NT2/D1 (cell line): ENCODE data around the gene FOCAD.

Experiments used
- DNase-seq: peaks from one replicate; pipeline ENCODE4 v3.0.0-alpha.2; 2011; ENCODE audit warnings: low read depth, low spot score
- H3K27me3 ChIP-seq: 2 replicates; pipeline ENCODE4 v1.6.0; 2011; ENCODE audit warnings: mild to moderate bottlenecking; ENCODE audit not compliant: insufficient read length, insufficient read depth
- H3K36me3 ChIP-seq: 2 replicates; pipeline ENCODE4 v1.6.1; 2011; ENCODE audit warnings: mild to moderate bottlenecking, low read length, mixed read lengths; ENCODE audit not compliant: insufficient read depth, insufficient read length
- H3K4me1 ChIP-seq: 2 replicates; pipeline ENCODE4 v1.5.1; 2011; ENCODE audit not compliant: insufficient read depth, insufficient read length
- H3K4me3 ChIP-seq: 2 replicates; pipeline ENCODE4 v1.5.1; 2011; ENCODE audit warnings: low read depth; ENCODE audit not compliant: insufficient read length
- H3K9ac ChIP-seq: 2 replicates; pipeline ENCODE4 v1.6.0; 2011; ENCODE audit warnings: low read depth; ENCODE audit not compliant: insufficient read length
- H3K9me3 ChIP-seq: 2 replicates; pipeline ENCODE4 v1.5.1; 2011; ENCODE audit warnings: mild to moderate bottlenecking, low read length; ENCODE audit not compliant: insufficient read depth
- SUZ12 ChIP-seq: IDR thresholded peaks from 2 replicates; pipeline ENCODE4 v1.6.1; 2011; ENCODE audit not compliant: insufficient read length, insufficient read depth; ENCODE audit errors: extremely low read depth
- YY1 ChIP-seq: IDR thresholded peaks from 2 replicates; pipeline ENCODE4 v1.6.1; 2011; ENCODE audit not compliant: insufficient read length, insufficient read depth
- ZNF274 ChIP-seq: IDR thresholded peaks from 2 replicates; pipeline ENCODE4 v1.6.1; 2011; ENCODE audit warnings: mild to moderate bottlenecking, low read depth, low read length

FOCAD gene

DNA sequence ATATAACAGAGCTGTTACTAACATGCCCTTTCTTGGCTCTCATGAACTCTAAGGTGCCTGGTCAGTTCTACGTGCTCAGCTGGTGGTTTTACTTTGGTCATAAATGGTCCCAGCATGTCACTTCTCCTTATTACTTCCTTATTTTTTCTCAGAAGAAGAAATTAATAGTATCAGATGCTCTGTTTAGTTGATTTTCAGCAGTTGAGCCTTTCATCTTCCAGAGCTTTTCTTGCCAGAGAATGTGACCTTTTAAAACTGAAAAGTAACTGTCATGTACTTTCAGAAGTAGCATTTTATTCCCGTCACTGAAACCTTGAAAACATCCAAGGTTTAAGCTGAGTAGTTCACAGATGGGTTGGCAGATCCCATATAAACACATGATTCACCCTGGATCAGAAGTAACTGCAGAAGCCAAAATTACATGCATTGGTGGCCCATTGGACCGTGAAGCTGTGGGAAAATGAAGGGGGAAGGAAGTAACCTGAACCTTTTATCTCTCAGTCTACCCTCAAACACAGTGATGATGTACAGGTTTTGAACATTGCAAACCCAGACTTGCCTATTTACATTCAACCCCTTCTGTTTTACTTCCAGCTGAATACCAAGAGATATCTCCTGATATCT lies 296.9 kb downstream of the FOCAD start:
- no peak for DNase-seq

GRCh38 chr9:20981486-20981885 lies 297.4 kb downstream of the FOCAD start:
- DNase-seq: no peak
- no peaks in the 10 kb centered on the region for H3K4me1 ChIP-seq
- H3K36me3 ChIP-seq: peaks cover 16% of the 10 kb centered on the region
- H3K9me3 ChIP-seq: no peaks in the 10 kb centered on the region
- H3K9ac ChIP-seq: no peak overlapping the region
- no peak for TF ChIP-seq SUZ12
- no peak for TF ChIP-seq YY1
- TF ChIP-seq ZNF274: no peak
- no peak overlapping the region for H3K4me3 ChIP-seq
- H3K27me3 ChIP-seq: no peaks in the 10 kb centered on the region

More for the DNA sequence above, 296.9 kb downstream of the FOCAD start:
- Histone ChIP-seq H3K36me3 (peaks cover 13% of the 10 kb centered on the region), H3K9ac (no peak overlapping the region), H3K4me1 (no peaks in the 10 kb centered on the region), H3K27me3 (no peaks in the 10 kb centered on the region), H3K4me3 (no peak overlapping the region), H3K9me3 (no peaks in the 10 kb centered on the region)
- TF ChIP-seq SUZ12 (no peak), YY1 (no peak), ZNF274 (no peak)

DNA sequence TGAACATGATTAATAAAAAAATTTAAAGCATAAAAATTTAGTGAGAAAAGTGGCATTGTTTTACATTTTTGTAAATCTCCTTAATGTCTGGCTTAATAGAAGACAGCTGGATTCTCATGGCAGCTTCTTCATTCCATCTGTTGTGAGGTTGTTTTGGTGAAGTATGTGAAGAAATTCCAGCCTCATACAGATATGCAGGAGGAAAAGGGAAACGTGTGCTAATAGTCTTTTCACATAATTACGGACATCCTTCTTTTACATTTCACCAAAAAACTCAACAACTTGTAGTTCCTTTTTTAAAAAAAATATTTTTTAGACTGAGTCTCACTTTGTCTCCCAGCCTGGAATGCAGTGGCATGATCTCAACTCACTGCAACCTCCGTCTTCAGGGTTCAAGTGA lies 300.4 kb downstream of the FOCAD start:
- no peak overlapping the region for H3K9ac ChIP-seq
- no peak for DNase-seq

DNA sequence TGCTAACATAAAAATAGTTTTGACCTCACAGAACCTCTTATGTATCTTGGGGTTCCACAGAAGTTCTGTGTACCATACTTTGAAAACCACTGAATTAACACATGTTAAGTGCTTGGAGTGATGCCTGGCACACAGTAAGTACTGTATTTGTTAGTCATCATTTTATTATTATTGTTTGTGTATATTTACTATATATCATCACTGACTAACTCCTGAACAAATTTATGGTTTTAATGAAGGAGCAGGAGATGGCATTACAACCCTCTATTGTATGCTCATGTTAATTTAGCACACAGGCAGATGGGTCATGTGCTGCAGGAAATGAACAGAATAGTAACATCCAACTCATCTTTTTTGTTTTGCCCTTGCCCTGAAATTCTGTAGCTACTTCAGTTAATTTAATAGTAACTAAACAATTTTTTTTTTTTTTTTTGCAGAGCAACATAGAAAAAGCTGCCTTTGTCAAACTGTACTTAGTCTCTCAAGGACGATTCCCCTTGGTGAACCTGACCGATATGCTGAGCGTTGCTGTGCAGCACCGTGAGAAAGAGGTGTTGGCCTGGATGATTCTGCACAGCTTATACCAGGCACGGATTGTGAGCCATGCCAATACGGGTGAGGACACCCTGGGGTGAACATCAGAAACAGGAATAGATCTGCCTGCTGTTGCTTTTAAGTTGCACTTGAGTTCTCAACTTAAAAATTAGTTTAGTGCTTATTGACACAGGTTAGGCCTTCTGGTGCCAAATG lies 302.0 kb downstream of the FOCAD start:
- Histone ChIP-seq H3K4me3 (no peak overlapping the region), H3K4me1 (no peaks in the 10 kb centered on the region)

More for the DNA sequence above, 300.4 kb downstream of the FOCAD start:
- H3K4me1 ChIP-seq: no peaks in the 10 kb centered on the region
- no peaks in the 10 kb centered on the region for H3K27me3 ChIP-seq
- peaks cover 16% of the 10 kb centered on the region for H3K36me3 ChIP-seq
- H3K9me3 ChIP-seq: no peaks in the 10 kb centered on the region
- H3K4me3 ChIP-seq: no peak overlapping the region
- TF ChIP-seq YY1 (no peak), ZNF274 (no peak), SUZ12 (no peak)

GRCh38 chr9:20987521-20987920 lies 303.5 kb downstream of the FOCAD start:
- Histone ChIP-seq H3K4me3 (no peak overlapping the region), H3K27me3 (no peaks in the 10 kb centered on the region), H3K9me3 (no peaks in the 10 kb centered on the region), H3K4me1 (no peaks in the 10 kb centered on the region), H3K9ac (no peak overlapping the region), H3K36me3 (peaks cover 32% of the 10 kb centered on the region)
- TF ChIP-seq YY1 (no peak), ZNF274 (no peak), SUZ12 (no peak)
- DNase-seq: no peak

More for the DNA sequence above, 302.0 kb downstream of the FOCAD start:
- Histone ChIP-seq H3K9ac (no peak overlapping the region), H3K9me3 (no peaks in the 10 kb centered on the region), H3K36me3 (peaks cover 30% of the 10 kb centered on the region), H3K27me3 (no peaks in the 10 kb centered on the region)
- no peak for DNase-seq
- TF ChIP-seq SUZ12: no peak
- no peak for TF ChIP-seq ZNF274
- TF ChIP-seq YY1: no peak

GRCh38 chr9:20988061-20988460 lies 304.0 kb downstream of the FOCAD start:
- no peak overlapping the region for H3K9ac ChIP-seq
- H3K27me3 ChIP-seq: no peaks in the 10 kb centered on the region
- H3K36me3 ChIP-seq: peaks cover 33% of the 10 kb centered on the region
- H3K4me1 ChIP-seq: no peaks in the 10 kb centered on the region
- TF ChIP-seq ZNF274 (no peak), YY1 (no peak), SUZ12 (no peak)
- DNase-seq: no peak
- H3K4me3 ChIP-seq: no peak overlapping the region
- no peaks in the 10 kb centered on the region for H3K9me3 ChIP-seq

DNA sequence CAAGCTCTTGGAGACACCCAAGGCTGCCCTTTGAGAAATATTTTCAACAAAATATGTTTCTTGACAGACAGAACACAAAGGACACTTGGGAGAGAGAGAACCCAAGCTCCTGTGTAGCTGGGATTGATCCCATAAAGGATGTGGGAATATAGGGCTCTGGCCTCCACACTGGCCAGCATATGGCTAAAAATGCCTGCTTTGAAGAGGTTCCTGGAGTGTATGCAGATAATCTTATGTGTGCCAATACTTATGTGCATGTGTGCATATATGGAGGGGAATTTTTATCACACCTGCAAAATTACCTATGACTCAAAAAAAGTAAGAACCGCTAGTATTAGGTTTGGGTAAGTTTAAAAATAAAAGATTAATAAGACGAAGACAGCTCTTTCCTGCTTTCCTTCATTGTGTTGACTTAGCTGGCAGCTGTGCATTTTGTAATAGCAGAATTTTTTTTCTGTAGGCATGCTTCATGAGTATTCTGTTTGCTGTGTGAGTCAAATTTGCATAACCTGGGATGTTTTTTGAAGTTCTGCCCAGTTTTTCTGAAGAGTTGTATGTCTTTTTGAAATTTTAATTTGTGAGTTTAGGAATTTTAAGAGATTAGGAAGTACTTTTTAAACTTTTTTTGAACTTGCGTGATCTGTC lies 304.7 kb downstream of the FOCAD start:
- H3K4me3 ChIP-seq: no peak overlapping the region
- no peaks in the 10 kb centered on the region for H3K4me1 ChIP-seq
- no peaks in the 10 kb centered on the region for H3K9me3 ChIP-seq
- no peaks in the 10 kb centered on the region for H3K27me3 ChIP-seq
- H3K36me3 ChIP-seq: peaks cover 37% of the 10 kb centered on the region
- no peak for DNase-seq
- H3K9ac ChIP-seq: no peak overlapping the region
- TF ChIP-seq YY1 (no peak), ZNF274 (no peak)
